ENCODE data around the gene TOGARAM1.
"Not testable (repeated sequence)": the region's sequence is repeated elsewhere in the genome, so short reads cannot be mapped to it uniquely, and the experiment has no call there.

The TOGARAM1 gene

GRCh38 chr14:45044638-45045037 lies 82.6 kb downstream of the TOGARAM1 start:
- DNase-seq: no peak

GRCh38 chr14:45048385-45048784 lies 86.4 kb downstream of the TOGARAM1 start:
- DNase-seq: peak; percentile 2

DNA sequence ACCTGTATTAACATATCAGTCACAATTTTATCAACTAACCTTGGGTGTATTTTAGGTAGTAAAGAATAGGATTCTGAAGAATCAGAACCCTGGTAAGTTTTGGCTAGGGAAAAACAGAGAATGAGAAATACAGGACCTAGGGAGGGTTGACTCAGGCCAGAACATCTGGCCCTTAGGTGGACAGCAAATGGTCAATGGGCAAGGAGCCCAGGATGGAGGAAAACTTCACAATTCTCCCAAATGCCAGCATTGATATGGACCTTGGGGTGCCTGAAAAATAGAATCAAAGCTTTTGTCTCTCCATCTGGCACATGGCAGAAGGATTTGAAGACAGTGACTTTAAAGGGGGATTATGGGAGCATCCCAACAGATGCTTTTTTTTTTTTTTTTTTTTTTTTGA lies 89.2 kb downstream of the TOGARAM1 start:
- no peak for DNase-seq

- DNase-seq: no peak
These were observed 89.9 kb downstream of the TOGARAM1 start for GRCh38 chr14:45051896-45052295.

DNA sequence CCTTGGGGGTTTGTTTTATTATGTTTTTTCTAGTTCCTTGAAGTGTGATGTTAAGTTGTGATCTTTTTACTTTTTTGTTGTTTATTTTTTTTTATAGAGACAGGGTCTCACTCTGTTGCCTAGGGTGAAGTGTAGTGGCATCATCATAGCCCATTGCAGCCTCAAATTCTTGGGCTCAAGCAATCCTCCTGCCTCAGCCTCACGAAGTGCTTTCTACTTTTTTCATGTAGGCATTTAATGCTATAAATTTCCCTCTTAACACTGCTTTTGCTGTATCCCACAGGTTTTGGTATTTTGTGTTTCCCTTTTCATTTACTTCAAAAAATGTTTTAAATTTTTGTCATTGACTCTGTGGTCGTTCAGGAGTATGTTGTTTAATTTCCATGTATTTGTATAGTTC lies 95.4 kb downstream of the TOGARAM1 start:
- no peak for DNase-seq

DNA sequence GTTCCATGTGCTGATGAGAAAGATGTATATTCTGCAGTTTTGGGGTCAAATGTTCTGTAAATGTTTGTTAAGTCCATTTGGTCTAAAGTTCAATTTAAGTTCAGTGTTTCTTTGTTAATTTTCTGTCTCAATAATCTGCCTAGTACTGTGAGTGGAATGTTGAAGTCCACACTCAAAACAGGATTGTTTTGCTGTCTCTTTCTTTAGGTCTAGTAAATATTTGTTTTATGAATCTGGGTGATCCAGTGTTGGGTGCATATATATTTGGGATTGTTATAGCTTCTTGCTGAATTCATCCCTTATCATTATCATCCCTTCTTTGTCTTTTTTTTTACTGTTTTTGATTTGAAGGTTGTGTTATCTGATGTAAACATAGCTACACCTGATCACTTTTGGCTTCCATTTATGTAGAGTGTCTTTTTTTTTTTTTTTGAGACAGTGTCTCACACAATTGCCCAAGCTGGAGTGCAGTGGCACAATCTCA lies 95.9 kb downstream of the TOGARAM1 start:
- DNase-seq: no peak

- DNase-seq: no peak
These were observed 98.6 kb downstream of the TOGARAM1 start for GRCh38 chr14:45060551-45060950.

GRCh38 chr14:45065540-45065939 lies 103.5 kb downstream of the TOGARAM1 start:
- no peak for DNase-seq

- no peak for DNase-seq
These were observed 104.0 kb downstream of the TOGARAM1 start for GRCh38 chr14:45065956-45066355.

GRCh38 chr14:45066667-45067066 lies 104.7 kb downstream of the TOGARAM1 start:
- DNase-seq: no peak

DNA sequence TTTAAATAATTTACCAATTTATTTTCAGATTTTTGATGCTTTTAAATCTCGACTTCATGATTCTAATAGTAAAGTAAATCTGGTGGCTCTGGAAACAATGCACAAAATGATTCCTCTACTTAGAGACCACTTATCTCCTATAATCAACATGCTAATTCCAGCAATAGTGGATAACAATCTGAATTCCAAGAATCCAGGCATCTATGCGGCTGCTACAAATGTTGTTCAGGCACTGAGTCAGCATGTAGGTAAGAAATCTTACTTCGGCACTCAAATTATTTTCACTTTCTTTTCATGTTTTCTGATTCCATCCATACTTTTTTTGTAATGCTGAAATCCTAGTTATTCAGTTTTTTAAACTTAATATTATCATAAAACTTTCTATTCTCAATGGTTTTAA lies 106.4 kb downstream of the TOGARAM1 start:
- peak; percentile 16 for DNase-seq

DNA sequence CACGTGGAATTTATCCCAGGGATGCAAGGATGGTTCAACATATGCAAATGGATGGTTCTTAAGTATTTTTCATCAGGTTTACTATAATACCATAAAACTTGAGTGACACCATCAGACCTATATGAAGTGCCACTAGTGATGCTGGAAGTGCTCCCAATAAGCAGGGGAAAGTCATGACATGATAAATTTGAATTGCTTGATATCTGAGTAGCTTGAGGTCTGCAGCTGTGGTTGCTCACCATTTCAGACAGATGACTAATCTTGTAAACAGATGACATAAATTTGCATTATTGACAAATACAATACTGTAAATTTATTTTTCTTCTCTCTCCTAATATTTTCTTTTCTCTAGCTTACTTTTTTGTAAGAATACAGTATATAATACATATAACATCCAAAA lies 108.2 kb downstream of the TOGARAM1 start:
- DNase-seq: no peak

GRCh38 chr14:45072126-45072525 lies 110.1 kb downstream of the TOGARAM1 start:
- no peak for DNase-seq

DNA sequence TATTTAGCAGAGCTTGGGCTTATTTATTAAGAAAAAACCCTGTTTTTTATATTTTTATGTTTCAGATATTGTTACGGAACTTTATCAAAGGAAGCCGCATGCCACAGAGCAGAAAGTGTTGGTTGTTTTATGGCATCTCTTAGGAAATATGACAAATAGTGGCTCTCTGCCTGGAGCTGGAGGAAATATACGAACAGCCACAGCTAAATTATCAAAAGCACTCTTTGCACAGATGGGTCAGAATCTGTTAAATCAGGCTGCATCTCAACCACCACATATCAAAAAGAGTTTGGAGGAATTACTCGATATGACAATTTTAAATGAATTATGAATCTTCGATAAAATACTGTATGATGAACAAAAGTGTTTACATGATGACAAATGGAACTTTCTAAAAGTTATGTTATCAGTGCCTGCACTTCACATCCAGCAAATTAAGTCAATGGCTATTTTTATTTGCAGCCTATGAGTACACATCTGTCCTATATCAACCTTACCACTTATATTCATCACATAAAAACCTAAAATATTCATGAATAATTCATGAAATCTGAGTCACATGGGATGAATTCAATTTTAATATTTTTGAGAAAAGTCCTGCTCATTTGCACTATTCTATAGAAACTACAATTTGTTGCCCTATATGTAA lies 111.4 kb downstream of the TOGARAM1 start:
- no peak for DNase-seq

GRCh38 chr14:45078323-45078722 lies 116.3 kb downstream of the TOGARAM1 start:
- no peak for DNase-seq

GRCh38 chr14:45080416-45080968 lies 118.5 kb downstream of the TOGARAM1 start:
- not testable (repeated sequence) for DNase-seq

GRCh38 chr14:45081096-45081495 lies 119.1 kb downstream of the TOGARAM1 start:
- DNase-seq: not testable (repeated sequence)

DNA sequence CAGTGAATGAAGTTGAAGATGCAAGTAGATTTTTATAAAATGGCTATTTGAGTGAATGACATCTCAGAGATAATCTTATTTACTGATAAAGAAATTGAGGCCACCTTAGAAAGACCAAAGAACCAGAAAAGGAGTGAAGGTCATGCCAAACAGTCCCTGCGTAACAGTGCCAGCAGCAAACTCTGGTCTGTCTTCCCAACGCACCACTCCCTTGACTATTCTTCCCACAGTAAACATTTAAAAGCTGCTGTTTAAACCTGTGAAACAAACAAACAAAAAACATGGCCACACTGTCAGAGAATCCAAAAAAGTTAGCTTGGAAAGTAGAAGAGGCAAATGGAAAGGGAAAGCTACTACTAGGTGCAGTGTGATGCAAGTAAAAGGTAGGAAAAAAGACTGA lies 120.4 kb downstream of the TOGARAM1 start:
- no peak for DNase-seq

GRCh38 chr14:45083617-45083975 lies 121.6 kb downstream of the TOGARAM1 start:
- no peak for DNase-seq

- DNase-seq: peak; percentile 93
These were observed 122.2 kb downstream of the TOGARAM1 start, which contains the start of gene PRPF39 for GRCh38 chr14:45083976-45084722. Gene PRPF39 (plus strand): TSS chr14:45084116. CDS start chr14:45095240, 11,124 bp downstream.

DNA sequence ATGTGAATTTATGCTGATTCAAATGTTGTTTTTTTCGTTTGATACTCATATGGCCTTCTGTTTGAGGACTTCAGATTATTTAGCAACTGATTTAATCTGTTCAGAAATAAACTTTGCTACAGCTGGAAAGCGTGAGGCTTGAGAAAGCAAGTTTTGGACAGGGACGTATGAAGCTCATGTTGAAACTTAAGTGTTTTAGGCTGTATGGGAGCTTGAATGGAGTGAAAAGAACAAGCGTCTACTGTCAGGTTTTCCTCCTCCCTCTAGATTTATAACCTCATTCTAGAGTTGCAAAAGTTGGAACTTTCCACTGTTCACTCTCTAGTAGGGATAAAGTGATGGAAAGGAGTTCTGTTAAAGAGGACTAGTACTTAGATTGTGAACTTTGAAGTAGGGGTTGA lies 123.0 kb downstream of the TOGARAM1 start:
- DNase-seq: peak; percentile 41

DNA sequence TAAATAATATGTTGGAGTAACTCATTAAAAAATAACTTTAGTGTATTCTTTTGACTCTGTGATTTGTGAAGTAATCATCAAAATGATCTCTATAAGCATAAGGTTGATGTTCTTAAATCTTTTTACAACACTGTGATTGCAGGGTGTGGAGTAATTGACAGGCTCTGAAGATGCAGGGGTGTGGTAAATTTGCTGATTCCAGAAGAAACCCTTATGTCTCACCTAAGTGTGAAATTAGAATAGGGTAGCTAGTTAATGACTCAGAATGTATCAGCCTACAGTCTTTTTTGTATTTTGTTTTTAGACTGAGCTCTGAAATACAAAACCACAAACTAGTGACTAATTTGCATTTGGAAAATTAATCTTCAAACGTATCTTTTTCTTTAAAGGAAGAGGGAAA lies 127.8 kb downstream of the TOGARAM1 start:
- no peak for DNase-seq

DNA sequence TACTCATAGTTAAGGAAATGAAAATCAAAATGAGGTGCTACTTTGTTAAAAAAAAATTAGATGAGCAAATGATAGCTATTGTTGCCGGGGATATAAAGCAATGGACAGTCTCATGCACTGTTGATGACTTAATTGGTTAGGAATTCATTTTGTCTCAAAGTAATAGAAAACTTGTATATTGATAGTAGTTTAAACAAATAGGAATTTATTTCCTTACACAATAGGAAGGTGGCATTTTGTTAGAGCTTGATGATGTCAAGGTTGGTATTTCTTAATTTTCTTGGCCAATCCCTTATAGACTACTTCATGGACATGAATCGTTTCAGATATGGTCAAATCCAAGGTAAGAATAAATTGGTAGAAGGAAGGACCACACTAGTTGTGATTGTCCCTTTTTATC lies 129.7 kb downstream of the TOGARAM1 start:
- DNase-seq: no peak

DNA sequence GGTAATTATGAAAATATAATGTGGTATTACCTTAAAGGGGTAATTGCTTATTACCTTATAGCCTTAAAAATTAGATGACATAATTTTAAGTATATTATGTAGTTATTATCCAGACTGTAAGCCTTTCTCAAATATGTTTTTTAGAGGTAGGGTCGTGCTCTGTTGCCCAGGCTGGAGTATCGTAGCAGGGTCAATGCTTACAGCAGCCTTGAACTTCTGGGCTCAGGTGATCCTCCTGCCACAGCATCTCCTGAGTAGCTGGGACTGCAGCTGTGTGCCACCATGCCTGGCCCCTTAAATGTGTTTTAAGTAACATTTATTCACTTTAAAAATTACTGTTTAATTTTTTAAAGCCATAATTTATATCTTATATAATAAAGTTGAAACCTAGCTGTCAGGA lies 132.3 kb downstream of the TOGARAM1 start:
- DNase-seq: no peak
